ENCODE data around the gene PRRT1B. TPM values are rescaled to one million over a fixed set of nuclear protein-coding genes. Genes with fewer than 3 reads are reported as not detected.
A peak's percentile ranks its signal among the peaks of the same experiment; 100 is the strongest.

The PRRT1B gene
- total and polyA plus RNA-seq, 4 donors = 0.19 to 1.1 (median 0.28) TPM; not detected in 1

- Histone ChIP-seq H3K36me3 (ENCODE audit: control insufficient read depth, insufficient read depth, low read length) (peaks cover 99% of the 10 kb centered on the region), H3K4me3 (ENCODE audit: low read depth, low read length) (no peak overlapping the region)
These were observed 24.1 kb upstream of the PRRT1B start for GRCh38 chr9:131521203-131521602.

GRCh38 chr9:131521822-131522221 lies 23.5 kb upstream of the PRRT1B start:
- Histone ChIP-seq H3K4me1 (ENCODE audit: control insufficient read depth, insufficient read depth, low read length) (peaks cover 34% of the 10 kb centered on the region), H3K27me3 (ENCODE audit: control insufficient read depth, insufficient read depth, low read length) (no peaks in the 10 kb centered on the region), H3K9me3 (ENCODE audit: control insufficient read depth, insufficient read depth, low read length) (no peaks in the 10 kb centered on the region), H3K36me3 (ENCODE audit: control insufficient read depth, insufficient read depth, low read length) (peaks cover 99% of the 10 kb centered on the region), H3K4me3 (ENCODE audit: low read depth, low read length) (no peak overlapping the region), H3K27ac (ENCODE audit: low read depth, low read length) (no peak overlapping the region)
- 100% methylated on average over 10 of the region's 13 CpGs for WGBS (ENCODE audit: insufficient coverage)
- DNase-seq (ENCODE audit: low read depth in 4 of 6, low spot score in 6 of 6) = no peak

More at GRCh38 chr9:131521203-131521602, 24.1 kb upstream of the PRRT1B start:
- peaks cover 27% of the 10 kb centered on the region for H3K4me1 ChIP-seq (ENCODE audit: control insufficient read depth, insufficient read depth, low read length)
- no peaks in the 10 kb centered on the region for H3K9me3 ChIP-seq (ENCODE audit: control insufficient read depth, insufficient read depth, low read length)
- DNase-seq (ENCODE audit: low read depth in 4 of 6, low spot score in 6 of 6) = no peak
- H3K27me3 ChIP-seq (ENCODE audit: control insufficient read depth, insufficient read depth, low read length) = no peaks in the 10 kb centered on the region
- H3K27ac ChIP-seq (ENCODE audit: low read depth, low read length) = no peak overlapping the region
- WGBS (ENCODE audit: insufficient coverage) = 83% methylated on average over 3 of the region's 10 CpGs

GRCh38 chr9:131522257-131523085 lies 22.9 kb upstream of the PRRT1B start:
- 94% methylated on average over 29 of the region's 29 CpGs for whole genome bisulfite sequencing (ENCODE audit: insufficient coverage)

GRCh38 chr9:131523086-131523388 lies 22.3 kb upstream of the PRRT1B start:
- Histone ChIP-seq H3K27me3 (ENCODE audit: control insufficient read depth, insufficient read depth, low read length) (no peaks in the 10 kb centered on the region), H3K36me3 (ENCODE audit: control insufficient read depth, insufficient read depth, low read length) (peaks cover 99% of the 10 kb centered on the region), H3K27ac (ENCODE audit: low read depth, low read length) (no peak overlapping the region), H3K4me1 (ENCODE audit: control insufficient read depth, insufficient read depth, low read length) (peaks cover 31% of the 10 kb centered on the region), H3K9me3 (ENCODE audit: control insufficient read depth, insufficient read depth, low read length) (no peaks in the 10 kb centered on the region), H3K4me3 (ENCODE audit: low read depth, low read length) (no peak overlapping the region)
- no peak for DNase-seq (ENCODE audit: low read depth in 4 of 6, low spot score in 6 of 6)
- WGBS (ENCODE audit: insufficient coverage) = 86% methylated on average over 9 of the region's 9 CpGs

More at GRCh38 chr9:131522257-131523085, 22.9 kb upstream of the PRRT1B start:
- Histone ChIP-seq H3K4me1 (ENCODE audit: control insufficient read depth, insufficient read depth, low read length) (peaks cover 37% of the 10 kb centered on the region), H3K36me3 (ENCODE audit: control insufficient read depth, insufficient read depth, low read length) (peaks cover 99% of the 10 kb centered on the region), H3K9me3 (ENCODE audit: control insufficient read depth, insufficient read depth, low read length) (no peaks in the 10 kb centered on the region), H3K27me3 (ENCODE audit: control insufficient read depth, insufficient read depth, low read length) (no peaks in the 10 kb centered on the region), H3K27ac (ENCODE audit: low read depth, low read length) (no peak overlapping the region), H3K4me3 (ENCODE audit: low read depth, low read length) (no peak overlapping the region)
- no peak for DNase-seq (ENCODE audit: low read depth in 4 of 6, low spot score in 6 of 6)

GRCh38 chr9:131523451-131524435 lies 21.6 kb upstream of the PRRT1B start:
- Histone ChIP-seq H3K36me3 (ENCODE audit: control insufficient read depth, insufficient read depth, low read length) (peaks cover 99% of the 10 kb centered on the region), H3K4me3 (ENCODE audit: low read depth, low read length) (no peak overlapping the region), H3K9me3 (ENCODE audit: control insufficient read depth, insufficient read depth, low read length) (no peaks in the 10 kb centered on the region), H3K27ac (ENCODE audit: low read depth, low read length) (no peak overlapping the region), H3K27me3 (ENCODE audit: control insufficient read depth, insufficient read depth, low read length) (no peaks in the 10 kb centered on the region), H3K4me1 (ENCODE audit: control insufficient read depth, insufficient read depth, low read length) (peaks cover 29% of the 10 kb centered on the region)
- DNase-seq (ENCODE audit: low read depth in 4 of 6, low spot score in 6 of 6) = no peak
- 86% methylated on average over 19 of the region's 29 CpGs for WGBS (ENCODE audit: insufficient coverage)

GRCh38 chr9:131524665-131525315 lies 20.5 kb upstream of the PRRT1B start:
- Histone ChIP-seq H3K9me3 (ENCODE audit: control insufficient read depth, insufficient read depth, low read length) (no peaks in the 10 kb centered on the region), H3K27me3 (ENCODE audit: control insufficient read depth, insufficient read depth, low read length) (no peaks in the 10 kb centered on the region), H3K27ac (ENCODE audit: low read depth, low read length) (no peak overlapping the region), H3K4me1 (ENCODE audit: control insufficient read depth, insufficient read depth, low read length) (peaks cover 40% of the 10 kb centered on the region), H3K36me3 (ENCODE audit: control insufficient read depth, insufficient read depth, low read length) (peaks cover 99% of the 10 kb centered on the region), H3K4me3 (ENCODE audit: low read depth, low read length) (no peak overlapping the region)
- DNase-seq (ENCODE audit: low read depth in 4 of 6, low spot score in 6 of 6) = no peak
- 81% methylated on average over 22 of the region's 23 CpGs for WGBS (ENCODE audit: insufficient coverage)

GRCh38 chr9:131525643-131526565 lies 19.4 kb upstream of the PRRT1B start:
- DNase-seq (ENCODE audit: low read depth in 4 of 6, low spot score in 6 of 6) = peak in 3 of 6 donors; percentile 33 to 90 (median 63)
- H3K36me3 ChIP-seq (ENCODE audit: control insufficient read depth, insufficient read depth, low read length) = peaks cover 93% of the 10 kb centered on the region
- 68% methylated on average over 14 of the region's 19 CpGs for WGBS (ENCODE audit: insufficient coverage)
- H3K9me3 ChIP-seq (ENCODE audit: control insufficient read depth, insufficient read depth, low read length) = no peaks in the 10 kb centered on the region
- H3K4me3 ChIP-seq (ENCODE audit: low read depth, low read length) = no peak overlapping the region
- peaks cover 48% of the 10 kb centered on the region for H3K4me1 ChIP-seq (ENCODE audit: control insufficient read depth, insufficient read depth, low read length)
- no peaks in the 10 kb centered on the region for H3K27me3 ChIP-seq (ENCODE audit: control insufficient read depth, insufficient read depth, low read length)
- H3K27ac ChIP-seq (ENCODE audit: low read depth, low read length) = peak overlapping the region; percentile 57

- Histone ChIP-seq H3K36me3 (ENCODE audit: control insufficient read depth, insufficient read depth, low read length) (peaks cover 71% of the 10 kb centered on the region), H3K4me3 (ENCODE audit: low read depth, low read length) (no peak overlapping the region), H3K9me3 (ENCODE audit: control insufficient read depth, insufficient read depth, low read length) (no peaks in the 10 kb centered on the region), H3K27me3 (ENCODE audit: control insufficient read depth, insufficient read depth, low read length) (no peaks in the 10 kb centered on the region), H3K27ac (ENCODE audit: low read depth, low read length) (no peak overlapping the region), H3K4me1 (ENCODE audit: control insufficient read depth, insufficient read depth, low read length) (peaks cover 52% of the 10 kb centered on the region)
- 93% methylated on average over 7 of the region's 7 CpGs for WGBS (ENCODE audit: insufficient coverage)
- DNase-seq (ENCODE audit: low read depth in 4 of 6, low spot score in 6 of 6) = no peak
These were observed 17.1 kb upstream of the PRRT1B start for GRCh38 chr9:131528186-131528585.
